ENCODE results near the gene SLC34A3.

Gene SLC34A3

GRCh38 chr9:137275203-137275587 lies 44.5 kb downstream of the SLC34A3 start:
- no peak for DNase-seq (ENCODE audit: low read depth in 1 of 2, low spot score in 1 of 2)

- DNase-seq (ENCODE audit: low read depth in 1 of 2, low spot score in 1 of 2) = no peak
Observed at GRCh38 chr9:137275588-137276472, 45.1 kb downstream of the SLC34A3 start.

- DNase-seq (ENCODE audit: low read depth in 1 of 2, low spot score in 1 of 2) = no peak
Observed at GRCh38 chr9:137276473-137277328, 46.0 kb downstream of the SLC34A3 start.

GRCh38 chr9:137277329-137278041 lies 46.8 kb downstream of the SLC34A3 start, which contains the start of gene TOR4A:
Gene TOR4A, plus strand, starts transcription at chr9:137277726. Its CDS starts 964 bp downstream, at chr9:137278690.
- no peak for DNase-seq (ENCODE audit: low read depth in 1 of 2, low spot score in 1 of 2)

DNA sequence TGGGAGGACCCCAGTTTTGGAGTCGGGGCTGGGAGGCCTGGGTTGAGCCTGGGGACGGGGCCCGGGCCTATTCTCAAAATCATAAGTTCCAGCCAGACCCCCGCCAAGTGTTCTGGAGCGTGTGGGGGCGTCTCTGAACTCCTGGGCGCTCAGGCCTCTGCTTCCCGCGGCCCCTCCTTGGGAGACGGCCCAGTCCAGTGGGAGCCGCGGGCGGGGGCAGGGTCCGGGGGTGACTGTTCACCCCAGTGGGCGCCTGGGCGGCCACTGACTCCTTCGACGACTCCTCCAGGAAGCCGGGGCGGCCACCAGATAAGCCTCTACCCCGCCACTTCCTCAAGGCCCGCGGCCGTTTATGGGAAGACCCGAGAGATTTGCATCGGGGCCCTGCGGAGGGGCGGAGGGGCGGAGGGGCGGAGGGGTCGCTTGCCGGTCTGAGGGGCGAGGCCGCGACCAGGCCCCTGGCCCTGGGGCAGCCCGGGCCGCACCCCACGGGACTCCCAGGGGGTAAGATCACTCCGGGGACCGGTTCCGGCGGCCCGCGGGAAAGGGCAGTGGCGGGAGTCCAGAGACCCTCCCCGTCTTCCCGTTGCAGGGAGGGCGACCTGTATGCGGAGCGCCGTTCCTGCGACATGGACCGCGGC lies 47.5 kb downstream of the SLC34A3 start:
- no peak for DNase-seq (ENCODE audit: low read depth in 1 of 2, low spot score in 1 of 2)

- DNase-seq (ENCODE audit: low read depth in 1 of 2, low spot score in 1 of 2) = no peak
Observed at GRCh38 chr9:137278721-137279711, 48.3 kb downstream of the SLC34A3 start.

DNA sequence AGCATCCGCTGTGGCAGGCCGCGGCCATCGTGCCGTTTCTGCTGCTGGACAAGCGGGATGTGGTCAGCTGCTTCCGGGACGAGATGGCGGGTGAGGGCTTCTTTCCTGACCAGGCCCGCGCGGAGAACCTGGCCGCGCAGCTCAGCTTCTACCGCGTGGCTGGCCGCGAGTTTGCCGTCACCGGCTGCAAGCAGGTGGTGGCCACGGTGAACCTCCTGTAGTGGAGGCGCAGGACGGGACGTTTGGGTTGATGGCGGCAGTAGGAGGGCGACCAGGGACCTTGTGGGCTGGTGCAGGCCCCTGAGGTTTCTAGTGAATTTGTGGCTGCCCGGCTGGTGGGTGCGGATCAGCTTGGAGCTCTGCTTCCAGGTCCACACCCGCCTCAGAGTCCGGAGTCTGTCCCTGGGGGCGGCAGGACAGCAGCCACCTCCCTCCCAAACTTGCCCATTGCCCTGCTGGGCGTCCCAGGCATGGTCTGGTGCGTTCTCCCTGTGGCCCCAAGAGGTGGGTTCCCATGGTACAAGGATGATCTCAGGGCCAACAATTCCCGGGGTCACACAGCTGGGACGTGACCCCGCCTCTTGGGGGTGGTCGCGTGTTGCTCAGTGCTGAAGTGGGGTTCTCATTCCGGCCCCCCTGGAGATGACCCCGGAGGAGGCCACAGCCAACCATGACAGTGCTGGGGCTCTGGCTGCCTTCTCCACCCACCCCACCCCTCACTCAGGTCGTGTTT lies 49.2 kb downstream of the SLC34A3 start:
- no peak for DNase-seq (ENCODE audit: low read depth in 1 of 2, low spot score in 1 of 2)

- no peak for DNase-seq (ENCODE audit: low read depth in 1 of 2, low spot score in 1 of 2)
Observed at GRCh38 chr9:137280474-137281344, 50.0 kb downstream of the SLC34A3 start.

- DNase-seq (ENCODE audit: low read depth in 1 of 2, low spot score in 1 of 2) = no peak
Observed at GRCh38 chr9:137281345-137282116, 50.8 kb downstream of the SLC34A3 start.

Data from activated CD4-positive, alpha-beta T cell treated with anti-CD3 and anti-CD28 coated beads, Interleukin-2, amount 50 U/mL, for 24 hours (primary cell).